Ectodermal cell (in vitro differentiated cells): Measurements from ENCODE around the gene CPT2.
"Not testable (repeated sequence)": the region's sequence is repeated elsewhere in the genome, so short reads cannot be mapped to it uniquely, and the experiment has no call there.

ENCODE experiments used
- H3K27ac ChIP-seq: 2 replicates; pipeline ENCODE4 v1.7.0; 2013; ENCODE audit warnings: mild to moderate bottlenecking, low read depth, low read length; ENCODE audit not compliant: insufficient read depth, poor library complexity, severe bottlenecking
- H3K27me3 ChIP-seq: 2 replicates; pipeline ENCODE4 v1.7.0; 2013; ENCODE audit warnings: mild to moderate bottlenecking, low read length; ENCODE audit not compliant: insufficient read depth, control insufficient read depth, poor library complexity, severe bottlenecking
- H3K36me3 ChIP-seq: one replicate; pipeline ENCODE4 v1.7.0; 2013; ENCODE audit warnings: low read length; ENCODE audit not compliant: control insufficient read depth, insufficient read depth
- H3K4me1 ChIP-seq: one replicate; pipeline ENCODE4 v1.7.0; 2013; ENCODE audit warnings: low read length; ENCODE audit not compliant: control insufficient read depth, insufficient read depth
- H3K4me3 ChIP-seq: 2 replicates; pipeline ENCODE4 v1.7.0; 2013; ENCODE audit warnings: low read depth, low read length, control low read depth; ENCODE audit not compliant: insufficient read depth
- H3K9me3 ChIP-seq: 2 replicates; pipeline ENCODE4 v1.7.0; 2013; ENCODE audit warnings: mild to moderate bottlenecking, low read length, moderate library complexity; ENCODE audit not compliant: control insufficient read depth
- whole genome bisulfite sequencing, 2 experiments: methylation state at CpG; one replicate each; pipeline ENCODE4 v1.1.7; 2013; ENCODE audit warnings: missing lambda C conversion rate in 2 of 2; 5-methylcytosine and 5-hydroxymethylcytosine counted together

Gene CPT2

DNA sequence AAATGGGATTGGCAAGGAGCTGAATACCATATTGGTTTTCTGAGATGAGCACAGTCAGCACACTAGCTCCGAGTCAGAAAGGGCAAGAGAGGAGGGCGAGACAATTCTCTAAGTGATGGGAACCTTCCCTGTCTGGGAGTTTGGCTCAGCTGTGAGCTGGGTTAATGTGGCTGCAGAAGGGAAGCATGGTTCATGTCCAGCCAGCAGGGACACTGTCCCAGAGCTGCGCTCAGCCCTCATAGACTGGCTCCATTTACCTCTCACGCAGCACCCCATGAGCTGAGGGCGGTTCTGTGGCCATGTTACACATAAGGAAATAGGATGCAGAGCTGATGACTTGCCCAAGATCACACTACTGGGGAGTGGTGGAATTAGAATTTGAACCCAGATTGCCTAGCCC is 15.7 kb upstream of the CPT2 start:
- H3K27me3 ChIP-seq: no peaks in the 10 kb centered on the region
- no peak overlapping the region for H3K4me3 ChIP-seq
- no peak overlapping the region for H3K27ac ChIP-seq
- WGBS, 2 experiments: 93 to 97% methylated on average over 5 of the region's 5 CpGs
- no peaks in the 10 kb centered on the region for H3K36me3 ChIP-seq
- no peaks in the 10 kb centered on the region for H3K9me3 ChIP-seq
- peaks cover under 1% of the 10 kb centered on the region for H3K4me1 ChIP-seq

DNA sequence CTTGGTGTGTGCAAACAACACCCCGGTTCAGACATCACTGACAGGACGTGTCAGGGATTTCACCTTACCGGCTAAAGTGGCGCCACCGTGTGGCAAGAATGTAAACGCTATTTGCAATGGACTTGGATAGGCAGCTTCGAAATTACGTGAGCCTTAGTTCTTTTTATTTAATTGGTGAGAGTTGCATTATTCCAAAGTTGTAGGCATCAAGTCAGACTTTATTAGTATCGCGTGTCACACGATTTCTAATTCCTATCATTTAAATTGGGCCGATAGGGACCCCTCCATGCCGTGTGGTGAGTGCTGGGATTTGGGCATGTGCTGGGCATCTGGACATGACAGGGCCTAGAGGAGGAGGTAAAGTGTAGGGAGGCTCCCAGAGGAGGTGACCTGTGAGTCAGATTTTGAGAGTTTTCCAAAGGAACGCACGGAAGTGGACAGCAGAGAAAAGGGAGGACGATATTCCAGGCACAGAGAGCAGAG is 14.5 kb upstream of the CPT2 start:
- Histone ChIP-seq H3K36me3 (no peaks in the 10 kb centered on the region), H3K27me3 (no peaks in the 10 kb centered on the region), H3K27ac (no peak overlapping the region), H3K4me1 (no peaks in the 10 kb centered on the region), H3K4me3 (no peak overlapping the region), H3K9me3 (no peaks in the 10 kb centered on the region)
- WGBS, 2 experiments: 35 to 41% methylated on average over 16 of the region's 16 CpGs

DNA sequence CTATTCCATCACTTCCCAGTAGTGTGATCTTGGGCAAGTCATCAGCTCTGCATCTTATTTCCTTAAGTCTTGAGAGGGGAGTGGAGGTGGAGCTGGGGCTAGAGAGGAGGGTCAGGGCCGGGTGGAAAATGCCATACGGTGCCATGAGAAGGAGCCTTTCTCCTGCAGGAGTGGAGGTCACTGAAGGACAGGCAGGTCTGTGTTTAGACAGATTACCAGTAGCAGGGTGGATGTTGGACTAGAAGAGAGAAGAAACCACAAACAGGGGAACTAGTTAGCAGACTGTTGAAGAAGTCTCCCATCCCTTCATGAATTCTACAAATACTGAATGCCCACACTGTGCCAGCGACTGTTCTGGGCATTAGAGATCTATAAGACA is 13.9 kb upstream of the CPT2 start:
- Histone ChIP-seq H3K4me3 (no peak overlapping the region), H3K4me1 (no peaks in the 10 kb centered on the region), H3K27ac (no peak overlapping the region), H3K9me3 (no peaks in the 10 kb centered on the region), H3K36me3 (no peaks in the 10 kb centered on the region), H3K27me3 (no peaks in the 10 kb centered on the region)
- WGBS, 2 experiments: 90% methylated on average over 3 of the region's 3 CpGs

DNA sequence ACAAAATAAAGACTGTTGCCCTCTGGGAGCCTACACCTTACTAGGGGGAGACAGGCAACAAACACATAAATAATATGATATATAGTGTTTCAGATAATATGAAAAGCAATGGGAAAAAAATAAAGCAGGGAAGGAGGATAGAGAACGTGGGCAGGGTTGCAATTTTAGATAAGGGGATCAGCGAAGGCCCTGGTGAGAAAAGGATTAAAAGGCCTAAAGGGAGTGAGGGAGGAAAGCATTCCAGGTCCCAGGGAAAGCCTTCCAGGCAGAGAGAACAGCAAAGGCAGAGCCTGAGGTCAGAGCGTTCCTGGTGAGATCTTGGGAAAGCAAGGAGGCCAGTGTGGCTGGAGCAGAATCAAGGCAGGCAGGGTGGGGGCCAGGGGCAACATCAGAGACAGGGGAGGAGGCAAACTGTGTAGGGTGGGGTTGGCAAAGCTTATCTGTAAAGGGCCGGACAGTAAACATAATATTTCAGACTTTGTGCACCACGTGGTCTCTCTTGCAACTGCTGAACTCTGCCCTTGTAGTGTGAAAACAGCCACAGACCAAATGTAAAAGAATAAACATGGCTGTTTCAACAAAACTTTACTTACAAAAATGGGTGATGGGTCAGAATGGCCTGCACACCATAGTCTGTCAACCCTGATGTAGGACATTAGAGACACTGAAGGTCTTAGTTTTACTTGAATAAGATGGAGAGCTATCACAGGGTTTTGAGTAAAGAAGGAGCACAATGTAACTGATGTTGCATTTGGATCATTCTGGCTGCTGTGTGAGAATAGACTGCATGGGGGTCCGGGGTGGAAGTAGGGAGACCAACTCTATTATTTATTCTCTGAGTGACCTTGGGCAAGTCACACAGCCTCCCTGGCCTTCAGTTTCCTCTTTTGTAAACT is 13.3 kb upstream of the CPT2 start:
- H3K4me3 ChIP-seq: no peak overlapping the region
- no peaks in the 10 kb centered on the region for H3K36me3 ChIP-seq
- H3K4me1 ChIP-seq: no peaks in the 10 kb centered on the region
- WGBS, 2 experiments: 86 to 88% methylated on average over 6 of the region's 6 CpGs
- H3K27me3 ChIP-seq: no peaks in the 10 kb centered on the region
- H3K27ac ChIP-seq: no peak overlapping the region
- H3K9me3 ChIP-seq: no peaks in the 10 kb centered on the region

DNA sequence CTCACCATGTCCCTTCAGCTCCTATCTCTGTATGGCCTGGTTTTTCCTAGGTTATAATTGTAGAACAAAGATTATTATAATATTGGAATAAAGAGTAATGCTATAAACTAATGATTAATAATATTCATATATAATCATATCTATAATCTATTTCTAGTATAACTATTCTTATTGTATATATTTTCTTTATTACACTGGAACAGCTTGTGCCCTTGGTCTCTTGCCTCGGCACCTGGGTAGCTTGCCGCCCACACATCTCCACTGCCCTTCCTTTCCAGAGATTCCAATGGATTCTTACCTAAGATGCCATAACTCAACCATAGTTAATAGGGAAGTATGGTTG is 10.7 kb upstream of the CPT2 start:
- H3K27me3 ChIP-seq, H3K9me3 ChIP-seq, H3K36me3 ChIP-seq, H3K27ac ChIP-seq, H3K4me3 ChIP-seq, H3K4me1 ChIP-seq: not testable (repeated sequence)
- 83 to 88% methylated on average over 2 of the region's 2 CpGs for WGBS, 2 experiments

DNA sequence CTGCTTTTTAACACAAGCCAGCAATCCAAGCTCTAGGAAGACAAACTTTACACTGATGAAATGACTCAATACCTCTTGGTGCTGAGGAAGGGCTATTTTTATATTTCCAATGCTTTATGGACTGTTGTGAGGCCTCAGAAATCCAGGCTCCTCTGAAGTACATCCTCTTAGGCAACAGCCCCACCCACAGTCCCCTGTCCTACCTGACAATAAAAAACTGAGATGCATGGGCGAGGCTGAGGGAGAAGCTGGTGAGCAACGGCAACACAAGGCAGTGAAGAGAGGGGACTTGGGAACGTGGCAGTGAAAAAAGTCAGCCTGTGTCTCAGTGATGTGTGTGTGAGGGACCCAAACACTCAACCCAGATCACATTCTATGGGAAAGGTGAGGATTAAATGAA is 10.1 kb upstream of the CPT2 start:
- Histone ChIP-seq H3K4me3 (no peak overlapping the region), H3K27me3 (no peaks in the 10 kb centered on the region), H3K4me1 (no peaks in the 10 kb centered on the region), H3K9me3 (no peaks in the 10 kb centered on the region), H3K27ac (no peak overlapping the region), H3K36me3 (no peaks in the 10 kb centered on the region)
- WGBS, 2 experiments: 85 to 86% methylated on average over 3 of the region's 3 CpGs

DNA sequence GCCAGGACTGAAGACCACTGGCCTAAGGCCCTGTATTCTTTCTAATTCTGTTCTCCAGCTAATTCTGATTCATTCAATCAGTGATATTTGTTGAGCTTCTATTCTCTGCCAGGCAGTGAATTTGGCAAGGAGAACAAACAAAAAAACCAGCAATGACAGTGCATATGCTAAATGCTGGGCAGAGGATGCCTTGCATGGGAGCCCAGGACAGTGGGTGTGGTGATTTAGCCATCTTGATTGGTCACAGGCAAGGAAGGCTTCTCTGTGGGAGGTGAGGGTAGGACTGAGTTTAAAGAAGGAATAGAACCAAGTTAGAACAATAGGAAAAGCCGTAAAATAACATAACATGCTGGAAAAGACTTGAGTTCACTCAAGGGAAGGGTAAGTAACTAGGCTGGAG is 9.2 kb upstream of the CPT2 start:
- no peaks in the 10 kb centered on the region for H3K27me3 ChIP-seq
- no peaks in the 10 kb centered on the region for H3K4me1 ChIP-seq
- WGBS, 2 experiments: 79 to 86% methylated on average over 1 of the region's 1 CpG
- H3K9me3 ChIP-seq: no peaks in the 10 kb centered on the region
- no peak overlapping the region for H3K4me3 ChIP-seq
- H3K27ac ChIP-seq: no peak overlapping the region
- H3K36me3 ChIP-seq: no peaks in the 10 kb centered on the region

DNA sequence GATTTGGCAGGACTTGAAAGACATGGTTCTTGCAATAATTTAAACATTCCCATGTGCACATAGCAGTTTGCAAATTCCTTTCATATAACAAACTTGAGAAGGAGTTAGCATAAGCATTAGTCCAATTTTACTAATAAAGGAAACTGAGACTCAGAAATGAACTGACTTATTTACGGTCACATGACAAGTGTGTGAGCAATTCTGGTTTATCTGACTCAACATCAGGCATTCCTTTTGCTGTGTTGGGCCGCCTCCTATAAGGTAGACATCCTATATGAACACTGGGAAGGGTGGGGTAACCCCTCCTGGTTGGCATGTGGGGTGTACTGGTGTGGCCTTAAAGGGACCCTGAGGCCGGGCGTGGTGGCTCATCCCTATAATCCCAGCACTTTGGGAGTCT is 8.5 kb upstream of the CPT2 start:
- no peaks in the 10 kb centered on the region for H3K36me3 ChIP-seq
- H3K27me3 ChIP-seq: no peaks in the 10 kb centered on the region
- 93 to 96% methylated on average over 4 of the region's 4 CpGs for WGBS, 2 experiments
- no peaks in the 10 kb centered on the region for H3K4me1 ChIP-seq
- no peaks in the 10 kb centered on the region for H3K9me3 ChIP-seq
- H3K4me3 ChIP-seq: no peak overlapping the region
- no peak overlapping the region for H3K27ac ChIP-seq

DNA sequence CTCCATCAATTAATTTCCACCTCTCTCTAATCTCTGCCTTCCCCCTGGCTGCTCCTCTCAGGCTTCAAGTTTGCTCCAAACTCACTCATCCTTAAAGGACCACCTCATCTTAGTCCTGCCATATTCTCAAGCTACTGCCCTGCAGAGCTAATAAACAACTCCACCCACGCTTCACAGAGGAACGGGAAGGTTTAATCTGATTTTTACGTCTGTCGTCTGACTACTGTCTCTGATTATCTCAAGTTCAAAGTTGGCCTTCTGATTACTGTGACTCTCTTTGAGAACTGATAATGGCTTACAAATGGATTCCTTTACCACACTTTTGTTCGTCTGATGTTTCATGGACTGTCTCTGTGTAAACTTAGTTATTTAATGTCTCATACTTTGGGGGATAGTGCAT is 7.6 kb upstream of the CPT2 start:
- Histone ChIP-seq H3K4me3 (no peak overlapping the region), H3K9me3 (no peaks in the 10 kb centered on the region), H3K27ac (no peak overlapping the region), H3K4me1 (no peaks in the 10 kb centered on the region), H3K36me3 (no peaks in the 10 kb centered on the region), H3K27me3 (no peaks in the 10 kb centered on the region)
- 92 to 93% methylated on average over 5 of the region's 5 CpGs for WGBS, 2 experiments

DNA sequence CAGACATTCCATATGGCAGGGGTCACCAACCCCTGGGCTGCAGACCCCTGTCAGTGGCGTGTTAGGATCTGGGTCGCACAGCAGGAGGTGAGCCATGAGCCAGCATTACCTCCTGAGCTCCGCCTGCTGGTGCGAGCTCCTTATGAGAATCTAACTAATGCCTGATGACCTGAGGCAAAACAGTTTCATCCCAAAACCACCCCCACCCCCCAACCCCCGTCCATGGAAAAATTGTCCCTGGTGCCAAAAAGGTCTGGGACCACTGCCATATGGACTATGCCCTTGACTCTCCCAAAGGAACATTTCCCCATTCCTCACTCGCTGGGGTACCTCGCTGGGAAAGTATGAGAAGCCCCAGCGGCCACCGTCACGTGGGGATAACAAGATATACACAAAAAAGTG is 6.4 kb upstream of the CPT2 start:
- 78 to 81% methylated on average over 10 of the region's 10 CpGs for WGBS, 2 experiments
- H3K9me3 ChIP-seq: no peaks in the 10 kb centered on the region
- no peak overlapping the region for H3K4me3 ChIP-seq
- peaks cover under 1% of the 10 kb centered on the region for H3K27me3 ChIP-seq
- H3K27ac ChIP-seq: no peak overlapping the region
- no peaks in the 10 kb centered on the region for H3K36me3 ChIP-seq
- H3K4me1 ChIP-seq: no peaks in the 10 kb centered on the region
